Effector memory CD4-positive, alpha-beta T cell (primary cell): ENCODE measurements around the gene NSG1.

ENCODE experiments used
- DNase-seq, 3 donors: peaks; one replicate each; pipeline ENCODE4 v3.0.0-alpha.2; 2020
- H3K27ac ChIP-seq: 2 replicates; pipeline ENCODE4 v1.7.0; 2013; ENCODE audit warnings: mild to moderate bottlenecking, low read length, moderate library complexity; ENCODE audit not compliant: insufficient read depth, poor library complexity, severe bottlenecking
- H3K27me3 ChIP-seq: replicated peaks from 2 replicates; pipeline ENCODE4 v1.7.0; 2013; ENCODE audit warnings: mild to moderate bottlenecking, low read length; ENCODE audit not compliant: insufficient read depth, control insufficient read depth, poor library complexity, severe bottlenecking
- H3K36me3 ChIP-seq: 2 replicates; pipeline ENCODE4 v1.7.0; 2013; ENCODE audit warnings: mild to moderate bottlenecking, low read length, moderate library complexity; ENCODE audit not compliant: control insufficient read depth, insufficient read depth
- H3K4me1 ChIP-seq: 2 replicates; pipeline ENCODE4 v1.7.0; 2013; ENCODE audit warnings: low read length, mild to moderate bottlenecking; ENCODE audit not compliant: control insufficient read depth, insufficient read depth, poor library complexity, severe bottlenecking
- H3K4me3 ChIP-seq: 2 replicates; pipeline ENCODE4 v1.7.0; 2013; ENCODE audit warnings: low read length, low read depth, mild to moderate bottlenecking; ENCODE audit not compliant: insufficient read depth, poor library complexity, severe bottlenecking
- H3K9me3 ChIP-seq: 2 replicates; pipeline ENCODE4 v1.7.0; 2013; ENCODE audit warnings: mild to moderate bottlenecking, low read length, moderate library complexity; ENCODE audit not compliant: control insufficient read depth

The NSG1 gene

GRCh38 chr4:4408132-4408523 is 21.2 kb downstream of the NSG1 start:
- Histone ChIP-seq H3K4me1 (no peaks in the 10 kb centered on the region), H3K36me3 (no peaks in the 10 kb centered on the region), H3K27me3 (no peaks in the 10 kb centered on the region), H3K4me3 (no peak overlapping the region), H3K27ac (no peak overlapping the region), H3K9me3 (no peaks in the 10 kb centered on the region)
- DNase-seq: no peak

- Histone ChIP-seq H3K27me3 (no peaks in the 10 kb centered on the region), H3K27ac (no peak overlapping the region), H3K9me3 (no peaks in the 10 kb centered on the region), H3K4me3 (no peak overlapping the region), H3K36me3 (no peaks in the 10 kb centered on the region), H3K4me1 (no peaks in the 10 kb centered on the region)
- DNase-seq: no peak
Measured at GRCh38 chr4:4408576-4409335, 21.9 kb downstream of the NSG1 start.

- no peaks in the 10 kb centered on the region for H3K36me3 ChIP-seq
- H3K9me3 ChIP-seq: no peaks in the 10 kb centered on the region
- no peak for DNase-seq
- H3K4me3 ChIP-seq: no peak overlapping the region
- H3K4me1 ChIP-seq: no peaks in the 10 kb centered on the region
- H3K27ac ChIP-seq: no peak overlapping the region
- H3K27me3 ChIP-seq: no peaks in the 10 kb centered on the region
Measured at GRCh38 chr4:4409416-4410115, 22.7 kb downstream of the NSG1 start.

GRCh38 chr4:4410271-4410670 is 23.4 kb downstream of the NSG1 start:
- Histone ChIP-seq H3K36me3 (no peaks in the 10 kb centered on the region), H3K4me3 (no peak overlapping the region), H3K27ac (no peak overlapping the region), H3K4me1 (no peaks in the 10 kb centered on the region), H3K9me3 (no peaks in the 10 kb centered on the region), H3K27me3 (no peaks in the 10 kb centered on the region)
- no peak for DNase-seq

- DNase-seq: no peak
- no peak overlapping the region for H3K27ac ChIP-seq
- H3K4me3 ChIP-seq: no peak overlapping the region
- no peaks in the 10 kb centered on the region for H3K4me1 ChIP-seq
- H3K27me3 ChIP-seq: no peaks in the 10 kb centered on the region
- H3K9me3 ChIP-seq: no peaks in the 10 kb centered on the region
- no peaks in the 10 kb centered on the region for H3K36me3 ChIP-seq
Measured at GRCh38 chr4:4411906-4412305, 25.0 kb downstream of the NSG1 start.

- no peak for DNase-seq
- Histone ChIP-seq H3K27ac (no peak overlapping the region), H3K4me1 (peaks cover under 1% of the 10 kb centered on the region), H3K4me3 (no peak overlapping the region), H3K9me3 (no peaks in the 10 kb centered on the region), H3K27me3 (no peaks in the 10 kb centered on the region), H3K36me3 (no peaks in the 10 kb centered on the region)
Measured at GRCh38 chr4:4412641-4413372, 25.9 kb downstream of the NSG1 start.

- no peaks in the 10 kb centered on the region for H3K27me3 ChIP-seq
- H3K27ac ChIP-seq: no peak overlapping the region
- peaks cover 5% of the 10 kb centered on the region for H3K4me1 ChIP-seq
- H3K36me3 ChIP-seq: no peaks in the 10 kb centered on the region
- H3K9me3 ChIP-seq: no peaks in the 10 kb centered on the region
- DNase-seq: no peak
- H3K4me3 ChIP-seq: no peak overlapping the region
Measured at GRCh38 chr4:4413373-4413725, 26.4 kb downstream of the NSG1 start.

- H3K4me3 ChIP-seq: no peak overlapping the region
- H3K9me3 ChIP-seq: no peaks in the 10 kb centered on the region
- no peaks in the 10 kb centered on the region for H3K27me3 ChIP-seq
- H3K36me3 ChIP-seq: no peaks in the 10 kb centered on the region
- no peak overlapping the region for H3K27ac ChIP-seq
- H3K4me1 ChIP-seq: peaks cover 9% of the 10 kb centered on the region
- DNase-seq: no peak
Measured at GRCh38 chr4:4413806-4414205, 26.9 kb downstream of the NSG1 start.

GRCh38 chr4:4415107-4415805 is 28.4 kb downstream of the NSG1 start:
- no peak overlapping the region for H3K4me3 ChIP-seq
- H3K4me1 ChIP-seq: peaks cover 15% of the 10 kb centered on the region
- no peaks in the 10 kb centered on the region for H3K27me3 ChIP-seq
- no peak overlapping the region for H3K27ac ChIP-seq
- no peak for DNase-seq
- no peaks in the 10 kb centered on the region for H3K9me3 ChIP-seq
- peaks cover 8% of the 10 kb centered on the region for H3K36me3 ChIP-seq
